ENCODE results near the gene POLK.

- TF ChIP-seq, protein P1, sequence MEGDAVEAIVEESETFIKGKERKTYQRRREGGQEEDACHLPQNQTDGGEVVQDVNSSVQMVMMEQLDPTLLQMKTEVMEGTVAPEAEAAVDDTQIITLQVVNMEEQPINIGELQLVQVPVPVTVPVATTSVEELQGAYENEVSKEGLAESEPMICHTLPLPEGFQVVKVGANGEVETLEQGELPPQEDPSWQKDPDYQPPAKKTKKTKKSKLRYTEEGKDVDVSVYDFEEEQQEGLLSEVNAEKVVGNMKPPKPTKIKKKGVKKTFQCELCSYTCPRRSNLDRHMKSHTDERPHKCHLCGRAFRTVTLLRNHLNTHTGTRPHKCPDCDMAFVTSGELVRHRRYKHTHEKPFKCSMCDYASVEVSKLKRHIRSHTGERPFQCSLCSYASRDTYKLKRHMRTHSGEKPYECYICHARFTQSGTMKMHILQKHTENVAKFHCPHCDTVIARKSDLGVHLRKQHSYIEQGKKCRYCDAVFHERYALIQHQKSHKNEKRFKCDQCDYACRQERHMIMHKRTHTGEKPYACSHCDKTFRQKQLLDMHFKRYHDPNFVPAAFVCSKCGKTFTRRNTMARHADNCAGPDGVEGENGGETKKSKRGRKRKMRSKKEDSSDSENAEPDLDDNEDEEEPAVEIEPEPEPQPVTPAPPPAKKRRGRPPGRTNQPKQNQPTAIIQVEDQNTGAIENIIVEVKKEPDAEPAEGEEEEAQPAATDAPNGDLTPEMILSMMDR (IDR thresholded peaks at IDR 0.05): no peak
- no peak for TF ChIP-seq POLR2AphosphoS5 (IDR thresholded peaks at IDR 0.05)
Observed at GRCh38 chr5:75603371-75603770, 91.7 kb downstream of the POLK start.

Data from suprapubic skin (tissue), 3 donors.